A673 (cell line): ENCODE results near the gene TMEM270.

ENCODE experiments used
- CTCF ChIP-seq: fragments of 300-800, 200-600 bp; sonication (generic); conservative IDR thresholded peaks from 2 replicates; pipeline ENCODE4 v1.5.1; 2017; ENCODE audit warnings: low read depth, mild to moderate bottlenecking, antibody characterized with exemption, low read length, moderate library complexity, mixed read lengths
- EZH2 ChIP-seq: fragments of 200-600 bp; sonication (generic); IDR thresholded peaks from 2 replicates; pipeline ENCODE4 v1.6.1; 2017; ENCODE audit warnings: borderline replicate concordance, low read depth, mild to moderate bottlenecking, mixed read lengths, antibody characterized with exemption, low read length; ENCODE audit not compliant: poor library complexity, severe bottlenecking

GRCh38 chr7:73820013-73820412 is 40.9 kb upstream of the TMEM270 start:
- TF ChIP-seq CTCF (no peak), EZH2 (no peak)
